GM23248 (cell line): ENCODE data around the gene PRR9.
"Not testable (repeated sequence)": the region's sequence is repeated elsewhere in the genome, so short reads cannot be mapped to it uniquely, and the experiment has no call there.

Source experiments
- EZH2 ChIP-seq: fragments of 200-600 bp; sonication (generic); IDR thresholded peaks from 2 replicates; pipeline ENCODE4 v1.6.1; 2018; ENCODE audit warnings: antibody characterized with exemption, mild to moderate bottlenecking; ENCODE audit not compliant: insufficient read depth, poor library complexity, severe bottlenecking
- EZH2phosphoT487 ChIP-seq: fragments of 200-600 bp; sonication (generic); IDR thresholded peaks from 2 replicates; pipeline ENCODE4 v1.6.1; 2018; ENCODE audit warnings: antibody characterized with exemption, moderate library complexity, mild to moderate bottlenecking, low read depth; ENCODE audit not compliant: insufficient read depth

DNA sequence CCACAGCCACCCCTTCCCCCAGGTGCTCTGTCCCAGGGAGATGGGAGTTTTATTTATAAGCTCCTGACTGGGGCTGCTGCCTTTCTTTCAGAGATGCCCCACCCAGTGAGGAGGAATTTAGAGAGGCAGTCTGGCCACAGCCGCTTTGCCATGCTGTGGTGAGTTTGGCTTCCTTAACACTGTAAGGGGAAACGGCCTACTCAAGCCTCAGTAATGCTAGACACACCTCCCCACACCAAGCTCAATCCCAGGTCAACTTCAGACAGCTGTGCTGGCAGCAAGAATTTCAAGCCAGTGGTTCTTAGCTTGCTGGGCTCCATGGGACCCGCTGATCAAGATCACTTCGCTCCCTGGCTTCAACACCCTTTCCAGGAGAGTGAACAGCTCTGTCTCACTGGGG is 29.1 kb upstream of the PRR9 start:
- TF ChIP-seq EZH2, EZH2phosphoT487: not testable (repeated sequence)
